GM19395 (cell line): ENCODE data around the gene TGFB1.
"Not testable (repeated sequence)": the region's sequence is repeated elsewhere in the genome, so short reads cannot be mapped to it uniquely, and the experiment has no call there.

Experiments used
- ATAC-seq: cut with Tn5 transposase; IDR thresholded peaks from one replicate; pipeline ENCODE4 v1.9.1; 2021; ENCODE audit warnings: mild to moderate bottlenecking, moderate library complexity; ENCODE audit not compliant: unreplicated experiment

Gene TGFB1

GRCh38 chr19:41346916-41347315 is 6.8 kb downstream of the TGFB1 start:
- ATAC-seq: not testable (repeated sequence)

- no peak for ATAC-seq
Measured at GRCh38 chr19:41344162-41344561, 9.6 kb downstream of the TGFB1 start.

GRCh38 chr19:41341669-41342490 is 11.8 kb downstream of the TGFB1 start:
- no peak for ATAC-seq

- ATAC-seq: no peak
Measured at GRCh38 chr19:41339936-41340335, 13.8 kb downstream of the TGFB1 start.

- ATAC-seq: no peak
Measured at GRCh38 chr19:41335467-41335866, 18.3 kb downstream of the TGFB1 start.

GRCh38 chr19:41334793-41335192 is 18.9 kb downstream of the TGFB1 start:
- no peak for ATAC-seq

- no peak for ATAC-seq
Measured at GRCh38 chr19:41332468-41332867, 21.3 kb downstream of the TGFB1 start.

- no peak for ATAC-seq
Measured at GRCh38 chr19:41332000-41332399, 21.7 kb downstream of the TGFB1 start.

- no peak for ATAC-seq
Measured at GRCh38 chr19:41330946-41331678, 22.6 kb downstream of the TGFB1 start.

- ATAC-seq: no peak
Measured at GRCh38 chr19:41330481-41330880, 23.2 kb downstream of the TGFB1 start.

GRCh38 chr19:41328842-41329225 is 24.9 kb downstream of the TGFB1 start:
- ATAC-seq: no peak

GRCh38 chr19:41328157-41328841 is 25.4 kb downstream of the TGFB1 start:
- no peak for ATAC-seq

- ATAC-seq: peak; percentile 53
Measured at GRCh38 chr19:41327576-41328156, 26.1 kb downstream of the TGFB1 start.

GRCh38 chr19:41327076-41327575 is 26.6 kb downstream of the TGFB1 start:
- ATAC-seq: peak; percentile 15

- no peak for ATAC-seq
Measured at GRCh38 chr19:41325947-41326706, 27.6 kb downstream of the TGFB1 start.

GRCh38 chr19:41325640-41325946 is 28.1 kb downstream of the TGFB1 start:
- no peak for ATAC-seq

- ATAC-seq: no peak
Measured at GRCh38 chr19:41324921-41325639, 28.6 kb downstream of the TGFB1 start.

- no peak for ATAC-seq
Measured at GRCh38 chr19:41324231-41324702, 29.5 kb downstream of the TGFB1 start.

GRCh38 chr19:41323430-41324125 is 30.1 kb downstream of the TGFB1 start:
- no peak for ATAC-seq
